ENCODE measurements around the gene OGFR. TPM values are rescaled to one million over a fixed set of nuclear protein-coding genes. Genes with fewer than 3 reads are reported as not detected.

OGFR gene
- polyA plus RNA-seq, 1 experiment, result 19.7 TPM

DNA sequence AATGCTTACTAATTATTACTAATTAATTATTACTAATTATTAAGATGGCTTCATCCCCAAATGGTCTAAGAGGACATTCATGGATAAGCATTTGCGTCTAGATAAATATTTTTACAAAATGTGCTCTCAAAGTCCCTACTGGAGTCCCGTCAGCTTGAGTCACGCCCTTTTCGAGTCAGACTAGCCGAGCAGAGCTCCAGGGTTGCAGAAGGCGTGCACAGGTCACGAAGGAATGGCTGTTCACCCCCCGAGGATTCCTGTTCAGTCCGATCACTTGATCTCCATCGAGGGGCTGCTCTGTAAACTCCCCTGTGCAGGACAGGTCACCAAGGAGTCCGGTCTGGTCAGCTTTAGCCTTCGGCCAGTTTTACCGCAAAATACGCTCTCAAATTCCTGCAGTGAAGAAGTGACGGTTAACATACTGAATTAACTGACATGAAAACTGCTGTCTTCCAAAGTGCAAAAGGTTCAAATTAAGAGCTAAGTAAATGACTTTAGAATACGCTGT is 37.1 kb downstream of the OGFR start:
- Histone ChIP-seq H3K27ac (ENCODE audit: low read depth, low read length) (no peak overlapping the region), H3K9me3 (ENCODE audit: control insufficient read depth, insufficient read depth, low read length) (peaks cover 3% of the 10 kb centered on the region; the same call in 1 of the 2 replicates), H3K27me3 (ENCODE audit: control insufficient read depth, insufficient read depth, low read length) (no peaks in the 10 kb centered on the region), H3K4me3 (ENCODE audit: low read depth, low read length) (no peak overlapping the region)
- TF ChIP-seq CTCF (IDR thresholded peaks at IDR 0.05; ENCODE audit: low read depth, low read length), result no peak
- DNase-seq (ENCODE audit: low read depth, low spot score), result no peak
- POLR2A ChIA-PET, result no interaction called here
- CTCF ChIA-PET, result interaction anchor here (1.2 kb wide), 1 partner anchor 34 kb away, joined by 7 read pairs; no protein-coding TSS in a partner anchor

GRCh38 chr20:62843656-62844055 is 39.0 kb downstream of the OGFR start:
- CTCF ChIA-PET, result no interaction called here
- POLR2A ChIA-PET, result no interaction called here
- Histone ChIP-seq H3K4me3 (ENCODE audit: low read depth, low read length) (no peak overlapping the region), H3K27ac (ENCODE audit: low read depth, low read length) (no peak overlapping the region), H3K9me3 (ENCODE audit: control insufficient read depth, insufficient read depth, low read length) (no peaks in the 10 kb centered on the region), H3K27me3 (ENCODE audit: control insufficient read depth, insufficient read depth, low read length) (no peaks in the 10 kb centered on the region)
- TF ChIP-seq CTCF (IDR thresholded peaks at IDR 0.05; ENCODE audit: low read depth, low read length), result no peak
- no peak for DNase-seq (ENCODE audit: low read depth, low spot score)

GRCh38 chr20:62844182-62844581 is 39.5 kb downstream of the OGFR start:
- no peak for DNase-seq (ENCODE audit: low read depth, low spot score)
- Histone ChIP-seq H3K27ac (ENCODE audit: low read depth, low read length) (no peak overlapping the region), H3K9me3 (ENCODE audit: control insufficient read depth, insufficient read depth, low read length) (no peaks in the 10 kb centered on the region), H3K27me3 (ENCODE audit: control insufficient read depth, insufficient read depth, low read length) (no peaks in the 10 kb centered on the region), H3K4me3 (ENCODE audit: low read depth, low read length) (no peak overlapping the region)
- TF ChIP-seq CTCF (IDR thresholded peaks at IDR 0.05; ENCODE audit: low read depth, low read length), result no peak
- ChIA-PET CTCF (no interaction called here), POLR2A (no interaction called here)

GRCh38 chr20:62845416-62846160 is 41.0 kb downstream of the OGFR start:
- Histone ChIP-seq H3K4me3 (ENCODE audit: low read depth, low read length) (no peak overlapping the region), H3K9me3 (ENCODE audit: control insufficient read depth, insufficient read depth, low read length) (no peaks in the 10 kb centered on the region; the same call in 1 of the 2 replicates), H3K27ac (ENCODE audit: low read depth, low read length) (no peak overlapping the region), H3K27me3 (ENCODE audit: control insufficient read depth, insufficient read depth, low read length) (no peaks in the 10 kb centered on the region)
- TF ChIP-seq CTCF (IDR thresholded peaks at IDR 0.05; ENCODE audit: low read depth, low read length), result no peak
- no peak for DNase-seq (ENCODE audit: low read depth, low spot score)
- CTCF ChIA-PET, result interaction anchor here (0.5 to 0.6 kb wide), 2 partner anchors 56 to 346 kb away, joined by 3 to 4 read pairs; no protein-coding TSS in a partner anchor
- POLR2A ChIA-PET, result interaction anchor here (0.8 kb wide), 1 partner anchor 92 kb away, joined by 3 read pairs; the partner anchor contains the start of gene GID8
